H1 (cell line): ENCODE results near the gene REPIN1. TPM values are rescaled to one million over a fixed set of nuclear protein-coding genes. Genes with fewer than 3 reads are reported as not detected.

ENCODE experiments used
- CTCF ChIA-PET: fragments of 300-600 bp; sonication (Branson Sonifier 250); formaldehyde crosslinking; loops from one replicate; lab custom pipeline; 2021; ENCODE audit not compliant: partially characterized antibody; lab: Charles Lee
- POLR2A ChIA-PET: fragments of 300-600 bp; sonication (Branson Sonifier 250); formaldehyde crosslinking; loops from one replicate; lab custom pipeline; 2021; ENCODE audit warnings: inconsistent platforms; ENCODE audit not compliant: partially characterized antibody; lab: Charles Lee
- DNase-seq, 2 experiments: peaks; one replicate each; pipeline versions ENCODE4 v3.0.0 to v3.0.0-alpha.2; 2010 to 2022; ENCODE audit warnings: low spot score in 2 of 2, low read depth in 1 of 2, mixed read lengths in 1 of 2
- FAIRE-seq: peaks from 2 replicates; lab custom pipeline; 2011; peaks lifted over from hg19 to GRCh38; lab: Jason Lieb, UNC
- H2AFZ ChIP-seq: 2 replicates; pipeline ENCODE4 v1.8.1; 2012; ENCODE audit warnings: low read length, inconsistent platforms
- H2AK5ac ChIP-seq: 2 replicates; pipeline ENCODE4 v1.6.1; 2013; ENCODE audit warnings: low read depth, low read length
- H2BK120ac ChIP-seq: replicated peaks from 2 replicates; pipeline ENCODE3; 2013; ENCODE audit warnings: low read depth, low read length, inconsistent platforms
- H2BK12ac ChIP-seq: 2 replicates; pipeline ENCODE4 v1.6.1; 2013; ENCODE audit warnings: low read depth, low read length
- H2BK15ac ChIP-seq: 2 replicates; pipeline ENCODE4 v1.6.1; 2013; ENCODE audit warnings: low read length
- H2BK20ac ChIP-seq: 2 replicates; pipeline ENCODE4 v1.6.1; 2013; ENCODE audit warnings: low read length
- H2BK5ac ChIP-seq: 2 replicates; pipeline ENCODE4 v1.6.1; 2013; ENCODE audit warnings: low read depth, low read length
- H3K14ac ChIP-seq: 2 replicates; pipeline ENCODE4 v1.6.1; 2013; ENCODE audit warnings: inconsistent platforms; ENCODE audit not compliant: insufficient read length
- H3K18ac ChIP-seq: 2 replicates; pipeline ENCODE4 v1.6.1; 2013; ENCODE audit warnings: low read length; ENCODE audit errors: extremely low read depth
- H3K23ac ChIP-seq: 2 replicates; pipeline ENCODE4 v1.6.1; 2013; ENCODE audit warnings: inconsistent platforms; ENCODE audit not compliant: insufficient read length
- H3K23me2 ChIP-seq: 2 replicates; pipeline ENCODE4 v1.6.1; 2013; ENCODE audit warnings: low read depth, low read length
- H3K27ac ChIP-seq: 2 replicates; pipeline ENCODE4 v1.6.1; 2011; ENCODE audit warnings: low read depth, low read length, inconsistent platforms
- H3K27me3 ChIP-seq, 4 experiments: replicated peaks in 1 of 4; 1 replicate in 1 of 4; 2 replicates in 3 of 4; pipeline versions ENCODE4 v1.6.1 to v1.8.1; 2011 to 2013; ENCODE audit warnings: low read length in 3 of 4, mild to moderate bottlenecking in 3 of 4, inconsistent platforms in 2 of 4, mixed read lengths in 2 of 4, moderate library complexity in 1 of 4; ENCODE audit not compliant: control insufficient read depth in 3 of 4, insufficient read depth in 3 of 4; ENCODE audit errors: extremely low read depth in 1 of 4
- H3K36me3 ChIP-seq, 4 experiments: 2 replicates each; pipeline versions ENCODE4 v1.6.1 to v1.8.1; 2011 to 2013; ENCODE audit warnings: mild to moderate bottlenecking in 4 of 4, low read length in 3 of 4, moderate library complexity in 2 of 4, control low read depth in 1 of 4, inconsistent platforms in 1 of 4; ENCODE audit not compliant: insufficient read depth in 4 of 4, control insufficient read depth in 2 of 4
- H3K4ac ChIP-seq: replicated peaks from 2 replicates; pipeline ENCODE3; 2013; ENCODE audit warnings: low read length, low read depth, mixed read lengths, inconsistent platforms; ENCODE audit not compliant: insufficient read length
- H3K4me1 ChIP-seq, 4 experiments: replicated peaks in 1 of 4; 1 replicate in 1 of 4; 2 replicates in 3 of 4; pipeline versions ENCODE4 v1.6.1 to v1.8.1; 2011 to 2013; ENCODE audit warnings: low read length in 3 of 4, inconsistent platforms in 2 of 4, mixed read lengths in 1 of 4; ENCODE audit not compliant: insufficient read depth in 4 of 4, control insufficient read depth in 3 of 4
- H3K4me2 ChIP-seq, 2 experiments: 2 replicates each; pipeline versions ENCODE4 v1.6.1 to v1.8.1; 2011 to 2013; ENCODE audit warnings: low read depth in 2 of 2, low read length in 2 of 2, control low read depth in 1 of 2, inconsistent platforms in 1 of 2, mild to moderate bottlenecking in 1 of 2; ENCODE audit not compliant: insufficient read depth in 1 of 2
- H3K4me3 ChIP-seq, 4 experiments: fragments of 200-600, 300-600 bp in 1 of 4; sonication (generic), shearing (Covaris generic), sonication (Bioruptor Twin) in 1 of 4; 2 replicates each; pipeline versions ENCODE4 v1.5.1 to v1.8.1; 2011 to 2016; ENCODE audit warnings: low read length in 4 of 4, low read depth in 3 of 4, control low read depth in 2 of 4, inconsistent platforms in 2 of 4, mild to moderate bottlenecking in 2 of 4, mixed read lengths in 1 of 4, moderate library complexity in 1 of 4; ENCODE audit not compliant: insufficient read depth in 2 of 4; ENCODE audit errors: extremely low read depth in 1 of 4
- H3K56ac ChIP-seq: replicated peaks from 2 replicates; pipeline ENCODE3; 2013; ENCODE audit warnings: low read depth, mild to moderate bottlenecking, mixed read lengths, low read length, inconsistent platforms; ENCODE audit not compliant: insufficient read length
- H3K79me1 ChIP-seq: 2 replicates; pipeline ENCODE4 v1.6.1; 2013; ENCODE audit warnings: low read depth, low read length, control low read depth
- H3K79me2 ChIP-seq, 2 experiments: 2 replicates each; pipeline versions ENCODE4 v1.6.1 to v1.8.1; 2012 to 2013; ENCODE audit warnings: low read length in 2 of 2, mild to moderate bottlenecking in 2 of 2, inconsistent platforms in 1 of 2; ENCODE audit not compliant: insufficient read depth in 2 of 2, control insufficient read depth in 1 of 2
- H3K9ac ChIP-seq, 4 experiments: replicated peaks in 1 of 4; 1 replicate in 1 of 4; 2 replicates in 3 of 4; pipeline versions ENCODE4 v1.6.1 to v1.8.1; 2011 to 2013; ENCODE audit warnings: low read depth in 3 of 4, low read length in 3 of 4, control low read depth in 2 of 4, mild to moderate bottlenecking in 2 of 4, moderate library complexity in 2 of 4, inconsistent platforms in 1 of 4; ENCODE audit errors: extremely low read depth in 1 of 4
- H3K9me3 ChIP-seq, 2 experiments: 2 replicates each; pipeline versions ENCODE4 v1.6.1 to v1.8.1; 2012 to 2013; ENCODE audit warnings: mild to moderate bottlenecking in 2 of 2, moderate library complexity in 2 of 2, control low read depth in 1 of 2, inconsistent platforms in 1 of 2, low read depth in 1 of 2, low read length in 1 of 2, mixed read lengths in 1 of 2; ENCODE audit not compliant: insufficient read depth in 2 of 2
- H4K20me1 ChIP-seq, 2 experiments: replicated peaks in 1 of 2; 2 replicates each; pipeline versions ENCODE3 to v1.8.1; 2011 to 2013; ENCODE audit warnings: inconsistent platforms in 2 of 2, low read length in 2 of 2, mild to moderate bottlenecking in 1 of 2; ENCODE audit not compliant: insufficient read depth in 2 of 2, control insufficient read depth in 1 of 2
- H4K5ac ChIP-seq: 2 replicates; pipeline ENCODE4 v1.6.1; 2013; ENCODE audit warnings: low read length, low read depth, mixed read lengths, inconsistent platforms; ENCODE audit not compliant: insufficient read length
- H4K8ac ChIP-seq: 2 replicates; pipeline ENCODE4 v1.8.0; 2013; ENCODE audit warnings: mild to moderate bottlenecking, moderate library complexity, low read length, inconsistent platforms; ENCODE audit not compliant: insufficient read depth; ENCODE audit errors: extremely low read depth
- H4K91ac ChIP-seq: replicated peaks from 2 replicates; pipeline ENCODE3; 2013; ENCODE audit warnings: low read length, mixed read lengths, inconsistent platforms; ENCODE audit not compliant: insufficient read length
- CTCF ChIP-seq, 3 experiments: IDR thresholded peaks; 1 replicate in 2 of 3; 2 replicates in 1 of 3; pipeline versions ENCODE4 v1.5.1 to v1.6.1; 2011; ENCODE audit warnings: low read length in 3 of 3, mild to moderate bottlenecking in 3 of 3, inconsistent platforms in 2 of 3, low read depth in 1 of 3, moderate library complexity in 1 of 3; ENCODE audit not compliant: insufficient read depth in 1 of 3; ENCODE audit errors: control extremely low read depth in 1 of 3
- JUND ChIP-seq: IDR thresholded peaks from 2 replicates; pipeline ENCODE4 v1.6.1; 2011; ENCODE audit warnings: mild to moderate bottlenecking, improper control_type of control experiment, low read length
- MAX ChIP-seq: IDR thresholded peaks from 2 replicates; pipeline ENCODE4 v1.6.1; 2012; ENCODE audit warnings: inconsistent platforms
- RAD21 ChIP-seq, 2 experiments: IDR thresholded peaks in 1 of 2; conservative IDR thresholded peaks in 1 of 2; 2 replicates each; pipeline ENCODE4 v1.6.1; 2011; ENCODE audit warnings: low read depth in 2 of 2, low read length in 2 of 2, improper control_type of control experiment in 1 of 2, inconsistent platforms in 1 of 2, mild to moderate bottlenecking in 1 of 2, moderate library complexity in 1 of 2
- SIN3A ChIP-seq, 2 experiments: IDR thresholded peaks in 1 of 2; conservative IDR thresholded peaks in 1 of 2; 2 replicates each; pipeline ENCODE4 v1.6.1; 2011 to 2012; ENCODE audit warnings: low read length in 2 of 2, improper control_type of control experiment in 1 of 2, low read depth in 1 of 2, mild to moderate bottlenecking in 1 of 2
- WGBS, 2 experiments: shearing (Covaris generic) in 1 of 2; methylation state at CpG; one replicate each; pipeline versions ENCODE4 v1.1.6 to v1.1.7; 2013 to 2015; ENCODE audit warnings: low lambda C conversion rate in 2 of 2, mixed read lengths in 2 of 2, inconsistent platforms in 1 of 2, low coverage in 1 of 2, missing lambda C conversion rate in 1 of 2; ENCODE audit not compliant: insufficient replicate concordance in 2 of 2, insufficient coverage in 1 of 2, insufficient read length in 1 of 2; ENCODE audit errors: extremely low coverage in 1 of 2, missing lambda C conversion rate in 1 of 2; 5-methylcytosine and 5-hydroxymethylcytosine counted together
- polyA plus RNA-seq, 7 experiments: library from polyadenylated mRNA; depleted of rRNA in 3 of 7; stranded (reverse) in 5 of 7; unstranded in 2 of 7; fragments of >200 nt in 5 of 7; fragments of 200-250 nt in 2 of 7; gene quantifications; 1 replicate in 5 of 7; 2 replicates in 1 of 7; 4 replicates in 1 of 7; pipeline versions ENCODE4 v1.2.1 to v1.2.3, GENCODE V29; 2011 to 2013; ENCODE audit warnings: missing spikeins in 2 of 7, mixed read lengths in 2 of 7
- total RNA-seq: library from RNA; stranded (reverse); fragmentation: NEBNext Ultra II Directional; extraction: Animal tissue kit (Norgen Biotek cat#: 25700); gene quantifications from 2 replicates; pipeline ENCODE4 v1.2.1, GENCODE V29; 2021

The REPIN1 gene
- total and polyA plus RNA-seq, 2 of the 8 experiments (the other 6 are each of a cell fraction or from before 2014, with no cell fraction given), result 98.6 to 125 TPM

GRCh38 chr7:150388709-150389531 lies 20.3 kb downstream of the REPIN1 start:
- Histone ChIP-seq H3K9me3 (no peaks in the 10 kb centered on the region), H2BK5ac (peak overlapping the region; percentile 28), H2BK20ac (0 out of 2 replicates have a peak overlapping the region, but pooled peaks have one; percentile 25), H3K79me2 (peaks cover 0 to 56% of the 10 kb centered on the region in 2 experiments; a peak in 3 of 4 replicates), H2AFZ (no peak overlapping the region), H4K91ac (peak overlapping the region; percentile 71), H2AK5ac (no peak overlapping the region), H3K4me3 (no peak overlapping the region), H3K4ac (no peak overlapping the region), H3K14ac (no peak overlapping the region), H3K23ac (no peak overlapping the region), H4K8ac (peak overlapping the region; percentile 7; the same call in 1 of the 2 replicates), H4K5ac (no peak overlapping the region), H3K18ac (no peak overlapping the region), H3K4me2 (no peak overlapping the region), H3K4me1 (peaks cover 19 to 29% (median 24%) of the 10 kb centered on the region in 4 experiments), H3K36me3 (peaks cover 0 to 38% (median 3%) of the 10 kb centered on the region in 4 experiments; a peak in 5 of 8 replicates), H3K23me2 (no peaks in the 10 kb centered on the region), H3K9ac (no peak overlapping the region), H4K20me1 (no peaks in the 10 kb centered on the region), H3K79me1 (peaks cover 3% of the 10 kb centered on the region), H2BK12ac (peak overlapping the region; percentile 54; the same call in 1 of the 2 replicates), H3K56ac (no peak overlapping the region), H2BK120ac (no peak overlapping the region), H3K27me3 (no peaks in the 10 kb centered on the region), H3K27ac (no peak overlapping the region), H2BK15ac (0 out of 2 replicates have a peak overlapping the region, but pooled peaks have one; percentile 11)
- TF ChIP-seq SIN3A (conservative IDR thresholded peaks at IDR 0.05 in 1 of 2, IDR thresholded peaks at IDR 0.05 in 1 of 2; ENCODE audit: low read depth in 1 of 2, low read length in 2 of 2) (no peak), RAD21 (IDR thresholded peaks at IDR 0.05 in 1 of 2, conservative IDR thresholded peaks at IDR 0.05 in 1 of 2; ENCODE audit: low read depth in 2 of 2, low read length in 2 of 2) (peak; percentile 75 to 80), MAX (peak; percentile 21; the same call in 1 of the 2 replicates), JUND (no peak), CTCF (IDR thresholded peaks at IDR 0.05; ENCODE audit: control extremely low read depth in 1 of 3, insufficient read depth in 1 of 3, low read depth in 1 of 3, low read length in 3 of 3) (peak; percentile 64 to 69 (median 68))
- no peak for FAIRE-seq
- ChIA-PET POLR2A (interaction anchor here (0.8 to 9.0 kb wide), 4 partner anchors 8 to 20 kb away, joined by 3 to 170 read pairs (median 63); partner anchors contain the start of gene REPIN1), CTCF (interaction anchor here (0.6 to 2.4 kb wide), 22 partner anchors 10 to 758 kb away, joined by 3 to 9 read pairs (median 3); no protein-coding TSS in a partner anchor)
- no peak for DNase-seq
- 85% methylated on average over 20 of the region's 20 CpGs; no CpG with 5 or more reads in 1 of the 2 experiments for WGBS, 2 experiments
